ENCODE results near the gene LSM14A. TPM values are rescaled to one million over a fixed set of nuclear protein-coding genes. Genes with fewer than 3 reads are reported as not detected.

Gene LSM14A
- total and polyA plus RNA-seq, 2 of the 8 experiments (the other 6 are each of a cell fraction or from before 2014, with no cell fraction given), result 117 to 195 TPM

GRCh38 chr19:34131100-34131499 lies 41.2 kb upstream of the LSM14A start:
- H4K91ac ChIP-seq (replicated peaks; ENCODE audit: insufficient read length, low read length), result no peak overlapping the region
- CTCF ChIA-PET (ENCODE audit: partially characterized antibody), result interaction anchor here (0.6 to 2.0 kb wide), 4 partner anchors 9 to 353 kb away, joined by 3 to 8 read pairs (median 4); no protein-coding TSS in a partner anchor
- no peak overlapping the region for H3K4me2 ChIP-seq (ENCODE audit: insufficient read depth in 1 of 2, low read depth in 2 of 2, low read length in 2 of 2)
- POLR2A ChIA-PET (ENCODE audit: partially characterized antibody), result no interaction called here
- no peak overlapping the region for H2AK5ac ChIP-seq (ENCODE audit: low read depth, low read length)
- no peak overlapping the region for H3K27ac ChIP-seq (ENCODE audit: low read depth, low read length)
- H4K5ac ChIP-seq (ENCODE audit: insufficient read length, low read depth, low read length), result no peak overlapping the region
- H3K9ac ChIP-seq (replicated peaks in 1 of 4; ENCODE audit: extremely low read depth in 1 of 4, low read depth in 3 of 4, low read length in 3 of 4), result no peak overlapping the region
- no peak overlapping the region for H3K56ac ChIP-seq (replicated peaks; ENCODE audit: insufficient read length, low read depth, low read length)
- H3K18ac ChIP-seq (ENCODE audit: extremely low read depth, low read length), result no peak overlapping the region
- H2BK5ac ChIP-seq (ENCODE audit: low read depth, low read length), result no peak overlapping the region
- H3K27me3 ChIP-seq (replicated peaks in 1 of 4; ENCODE audit: control insufficient read depth in 3 of 4, extremely low read depth in 1 of 4, insufficient read depth in 3 of 4, low read length in 3 of 4), result no peaks in the 10 kb centered on the region
- H3K23ac ChIP-seq (ENCODE audit: insufficient read length), result no peak overlapping the region
- H2BK120ac ChIP-seq (replicated peaks; ENCODE audit: low read depth, low read length), result no peak overlapping the region
- no peak overlapping the region for H3K4me3 ChIP-seq (ENCODE audit: extremely low read depth in 1 of 4, insufficient read depth in 2 of 4, low read depth in 3 of 4, low read length in 4 of 4)
- no peaks in the 10 kb centered on the region for H4K20me1 ChIP-seq (replicated peaks in 1 of 2; ENCODE audit: control insufficient read depth in 1 of 2, insufficient read depth in 2 of 2, low read length in 2 of 2)
- H3K79me2 ChIP-seq (ENCODE audit: control insufficient read depth in 1 of 2, insufficient read depth in 2 of 2, low read length in 2 of 2), result no peaks in the 10 kb centered on the region
- no peaks in the 10 kb centered on the region for H3K79me1 ChIP-seq (ENCODE audit: low read depth, low read length)
- no peak overlapping the region for H4K8ac ChIP-seq (ENCODE audit: extremely low read depth, insufficient read depth, low read length)
- H2BK15ac ChIP-seq (ENCODE audit: low read length), result no peak overlapping the region
- no peak overlapping the region for H3K4ac ChIP-seq (replicated peaks; ENCODE audit: insufficient read length, low read depth, low read length)
- no peaks in the 10 kb centered on the region; the same call in 1 of the 2 replicates for H3K23me2 ChIP-seq (ENCODE audit: low read depth, low read length)
- no peaks in the 10 kb centered on the region for H3K36me3 ChIP-seq (ENCODE audit: control insufficient read depth in 2 of 4, insufficient read depth in 4 of 4, low read length in 3 of 4)
- H2AFZ ChIP-seq (ENCODE audit: low read length), result no peak overlapping the region
- H3K9me3 ChIP-seq (ENCODE audit: insufficient read depth in 2 of 2, low read depth in 1 of 2, low read length in 1 of 2), result no peaks in the 10 kb centered on the region
- no peak overlapping the region for H3K14ac ChIP-seq (ENCODE audit: insufficient read length)
- H3K4me1 ChIP-seq (replicated peaks in 1 of 4; ENCODE audit: control insufficient read depth in 3 of 4, insufficient read depth in 4 of 4, low read length in 3 of 4), result peaks cover 0 to 4% (median 0%) of the 10 kb centered on the region in 4 experiments; a peak in 2 of 7 replicates
- FAIRE-seq, result no peak
- no peak overlapping the region for H2BK20ac ChIP-seq (ENCODE audit: low read length)
- DNase-seq (ENCODE audit: low read depth in 1 of 2, low spot score in 2 of 2), result no peak
- no peak overlapping the region for H2BK12ac ChIP-seq (ENCODE audit: low read depth, low read length)
- TF ChIP-seq USF2 (IDR thresholded peaks at IDR 0.05; ENCODE audit: low read length) (no peak), CBX5 (IDR thresholded peaks at IDR 0.05; ENCODE audit: low read depth, low read length) (no peak), CEBPB (IDR thresholded peaks at IDR 0.05; ENCODE audit: low read depth, low read length) (no peak), CBX8 (IDR thresholded peaks at IDR 0.05; ENCODE audit: borderline replicate concordance, low read depth, low read length) (no peak), RFX5 (IDR thresholded peaks at IDR 0.05; ENCODE audit: borderline replicate concordance, low read depth, low read length) (no peak), RAD21 (IDR thresholded peaks at IDR 0.05 in 1 of 2, conservative IDR thresholded peaks at IDR 0.05 in 1 of 2; ENCODE audit: low read depth in 2 of 2, low read length in 2 of 2) (no peak), EP300 (IDR thresholded peaks at IDR 0.05; ENCODE audit: borderline replicate concordance in 1 of 2, low read depth in 2 of 2, low read length in 2 of 2) (no peak), CTBP2 (IDR thresholded peaks at IDR 0.05; ENCODE audit: borderline replicate concordance, insufficient read depth, insufficient read length, low read length) (no peak), ZNF274 (IDR thresholded peaks at IDR 0.05; ENCODE audit: borderline replicate concordance, extremely low read depth, low read length) (no peak), SP4 (IDR thresholded peaks at IDR 0.05; ENCODE audit: low read length) (no peak), JUN (IDR thresholded peaks at IDR 0.05; ENCODE audit: low read depth, low read length) (no peak), KDM4A (IDR thresholded peaks at IDR 0.05; ENCODE audit: low read depth, low read length, severe bottlenecking) (no peak), CHD1 (IDR thresholded peaks at IDR 0.05; ENCODE audit: low read depth, low read length) (no peak)
